NCI-H2227 (cell line): Measurements from ENCODE around the gene HTR6.

Source experiments
- DNase-seq: peaks from one replicate; lab custom pipeline; 2025; ENCODE audit not compliant: unreplicated experiment; lab: John Stamatoyannopoulos, UW

The HTR6 gene

GRCh38 chr1:19715334-19716203 is 50.9 kb downstream of the HTR6 start:
- peak; percentile 97 for DNase-seq

GRCh38 chr1:19717467-19717866 is 52.8 kb downstream of the HTR6 start:
- DNase-seq, result no peak

- DNase-seq, result no peak
Observed at GRCh38 chr1:19720174-19720573, 55.5 kb downstream of the HTR6 start.

- no peak for DNase-seq
Observed at GRCh38 chr1:19720973-19721372, 56.3 kb downstream of the HTR6 start.

- DNase-seq, result no peak
Observed at GRCh38 chr1:19723874-19724273, 59.2 kb downstream of the HTR6 start.

- no peak for DNase-seq
Observed at GRCh38 chr1:19725606-19726005, 60.9 kb downstream of the HTR6 start.

- DNase-seq, result no peak
Observed at GRCh38 chr1:19728413-19729145, 63.9 kb downstream of the HTR6 start.

- no peak for DNase-seq
Observed at GRCh38 chr1:19730232-19730631, 65.6 kb downstream of the HTR6 start.
